Measurements from ENCODE around the gene MYT1. TPM values are rescaled to one million over a fixed set of nuclear protein-coding genes. Genes with fewer than 3 reads are reported as not detected.

The MYT1 gene
- total and polyA plus RNA-seq, 2 of the 13 experiments (the other 11 are each of a cell fraction or from before 2014, with no cell fraction given): 0.58 to 2.5 TPM

DNA sequence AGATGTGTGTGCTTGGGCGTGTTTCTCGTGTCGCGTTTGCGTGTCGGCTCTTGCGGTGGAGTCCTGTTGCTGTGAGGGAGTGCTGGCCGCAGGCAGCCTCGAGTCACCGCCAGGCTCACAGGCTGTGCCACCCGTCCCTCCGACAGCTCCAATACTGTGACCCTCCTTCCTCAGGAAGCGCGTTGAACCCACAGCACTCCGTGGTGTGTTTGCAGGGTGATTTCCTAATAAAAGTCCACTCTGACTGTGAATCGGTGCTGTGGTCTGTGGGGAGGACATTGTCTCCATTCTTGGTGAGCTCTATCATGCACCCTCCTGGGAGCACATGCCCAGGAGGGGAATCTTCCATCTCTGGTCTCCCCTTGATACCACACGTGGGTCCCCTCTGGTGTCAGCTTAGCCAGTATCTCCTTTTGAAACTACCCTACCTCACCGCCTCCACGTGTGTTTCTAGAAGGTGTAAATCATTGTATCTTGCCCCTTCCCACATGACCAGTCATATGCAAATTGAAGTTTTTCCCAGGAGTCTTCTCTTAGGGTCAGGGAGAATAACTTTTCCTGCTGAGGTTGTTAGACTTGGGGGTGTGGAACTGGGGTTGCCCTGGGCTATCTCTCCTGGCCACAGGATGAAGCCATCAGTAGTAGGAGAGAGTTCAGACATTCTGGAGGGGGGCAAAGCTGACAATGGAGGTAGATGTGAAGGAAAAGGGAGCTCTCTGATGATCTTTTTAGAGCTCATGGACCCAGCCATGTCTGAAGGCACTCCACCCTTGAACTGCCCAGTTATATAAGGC, 77.9 kb downstream of the MYT1 start (continued):
- TF ChIP-seq, protein P1, sequence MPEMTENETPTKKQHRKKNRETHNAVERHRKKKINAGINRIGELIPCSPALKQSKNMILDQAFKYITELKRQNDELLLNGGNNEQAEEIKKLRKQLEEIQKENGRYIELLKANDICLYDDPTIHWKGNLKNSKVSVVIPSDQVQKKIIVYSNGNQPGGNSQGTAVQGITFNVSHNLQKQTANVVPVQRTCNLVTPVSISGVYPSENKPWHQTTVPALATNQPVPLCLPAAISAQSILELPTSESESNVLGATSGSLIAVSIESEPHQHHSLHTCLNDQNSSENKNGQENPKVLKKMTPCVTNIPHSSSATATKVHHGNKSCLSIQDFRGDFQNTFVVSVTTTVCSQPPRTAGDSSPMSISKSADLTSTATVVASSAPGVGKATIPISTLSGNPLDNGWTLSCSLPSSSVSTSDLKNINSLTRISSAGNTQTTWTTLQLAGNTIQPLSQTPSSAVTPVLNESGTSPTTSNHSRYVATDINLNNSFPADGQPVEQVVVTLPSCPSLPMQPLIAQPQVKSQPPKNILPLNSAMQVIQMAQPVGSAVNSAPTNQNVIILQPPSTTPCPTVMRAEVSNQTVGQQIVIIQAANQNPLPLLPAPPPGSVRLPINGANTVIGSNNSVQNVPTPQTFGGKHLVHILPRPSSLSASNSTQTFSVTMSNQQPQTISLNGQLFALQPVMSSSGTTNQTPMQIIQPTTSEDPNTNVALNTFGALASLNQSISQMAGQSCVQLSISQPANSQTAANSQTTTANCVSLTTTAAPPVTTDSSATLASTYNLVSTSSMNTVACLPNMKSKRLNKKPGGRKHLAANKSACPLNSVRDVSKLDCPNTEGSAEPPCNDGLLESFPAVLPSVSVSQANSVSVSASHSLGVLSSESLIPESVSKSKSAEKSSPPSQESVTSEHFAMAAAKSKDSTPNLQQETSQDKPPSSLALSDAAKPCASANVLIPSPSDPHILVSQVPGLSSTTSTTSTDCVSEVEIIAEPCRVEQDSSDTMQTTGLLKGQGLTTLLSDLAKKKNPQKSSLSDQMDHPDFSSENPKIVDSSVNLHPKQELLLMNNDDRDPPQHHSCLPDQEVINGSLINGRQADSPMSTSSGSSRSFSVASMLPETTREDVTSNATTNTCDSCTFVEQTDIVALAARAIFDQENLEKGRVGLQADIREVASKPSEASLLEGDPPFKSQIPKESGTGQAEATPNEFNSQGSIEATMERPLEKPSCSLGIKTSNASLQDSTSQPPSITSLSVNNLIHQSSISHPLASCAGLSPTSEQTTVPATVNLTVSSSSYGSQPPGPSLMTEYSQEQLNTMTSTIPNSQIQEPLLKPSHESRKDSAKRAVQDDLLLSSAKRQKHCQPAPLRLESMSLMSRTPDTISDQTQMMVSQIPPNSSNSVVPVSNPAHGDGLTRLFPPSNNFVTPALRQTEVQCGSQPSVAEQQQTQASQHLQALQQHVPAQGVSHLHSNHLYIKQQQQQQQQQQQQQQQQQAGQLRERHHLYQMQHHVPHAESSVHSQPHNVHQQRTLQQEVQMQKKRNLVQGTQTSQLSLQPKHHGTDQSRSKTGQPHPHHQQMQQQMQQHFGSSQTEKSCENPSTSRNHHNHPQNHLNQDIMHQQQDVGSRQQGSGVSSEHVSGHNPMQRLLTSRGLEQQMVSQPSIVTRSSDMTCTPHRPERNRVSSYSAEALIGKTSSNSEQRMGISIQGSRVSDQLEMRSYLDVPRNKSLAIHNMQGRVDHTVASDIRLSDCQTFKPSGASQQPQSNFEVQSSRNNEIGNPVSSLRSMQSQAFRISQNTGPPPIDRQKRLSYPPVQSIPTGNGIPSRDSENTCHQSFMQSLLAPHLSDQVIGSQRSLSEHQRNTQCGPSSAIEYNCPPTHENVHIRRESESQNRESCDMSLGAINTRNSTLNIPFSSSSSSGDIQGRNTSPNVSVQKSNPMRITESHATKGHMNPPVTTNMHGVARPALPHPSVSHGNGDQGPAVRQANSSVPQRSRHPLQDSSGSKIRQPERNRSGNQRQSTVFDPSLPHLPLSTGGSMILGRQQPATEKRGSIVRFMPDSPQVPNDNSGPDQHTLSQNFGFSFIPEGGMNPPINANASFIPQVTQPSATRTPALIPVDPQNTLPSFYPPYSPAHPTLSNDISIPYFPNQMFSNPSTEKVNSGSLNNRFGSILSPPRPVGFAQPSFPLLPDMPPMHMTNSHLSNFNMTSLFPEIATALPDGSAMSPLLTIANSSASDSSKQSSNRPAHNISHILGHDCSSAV (CRISPR knock-in tag; IDR thresholded peaks at IDR 0.05; ENCODE audit: borderline replicate concordance): no peak
- TF ChIP-seq ZKSCAN1 (IDR thresholded peaks at IDR 0.05; ENCODE audit: low read length) (no peak), SUZ12 (IDR thresholded peaks at IDR 0.05; ENCODE audit: low read depth, low read length) (no peak), SALL2 (CRISPR knock-in tag; IDR thresholded peaks at IDR 0.05) (no peak), KLF16 (CRISPR knock-in tag; IDR thresholded peaks at IDR 0.05) (no peak), SNAPC5 (CRISPR knock-in tag; IDR thresholded peaks at IDR 0.05; ENCODE audit: borderline replicate concordance) (0 out of 2 replicates have a peak, but pooled peaks have one; percentile 91), ZNF512B (CRISPR knock-in tag; IDR thresholded peaks at IDR 0.05; ENCODE audit: borderline replicate concordance) (0 out of 2 replicates have a peak, but pooled peaks have one; percentile 7), ZNF781 (CRISPR knock-in tag; IDR thresholded peaks at IDR 0.05; ENCODE audit: borderline replicate concordance, not compliant biosample characterization) (no peak), ZNF235 (CRISPR knock-in tag; IDR thresholded peaks at IDR 0.05; ENCODE audit: borderline replicate concordance) (no peak), ZNF30 (CRISPR knock-in tag; IDR thresholded peaks at IDR 0.05) (no peak), ZNF607 (CRISPR knock-in tag; IDR thresholded peaks at IDR 0.05; ENCODE audit: borderline replicate concordance) (no peak)
- TF ChIP-seq, protein P2, sequence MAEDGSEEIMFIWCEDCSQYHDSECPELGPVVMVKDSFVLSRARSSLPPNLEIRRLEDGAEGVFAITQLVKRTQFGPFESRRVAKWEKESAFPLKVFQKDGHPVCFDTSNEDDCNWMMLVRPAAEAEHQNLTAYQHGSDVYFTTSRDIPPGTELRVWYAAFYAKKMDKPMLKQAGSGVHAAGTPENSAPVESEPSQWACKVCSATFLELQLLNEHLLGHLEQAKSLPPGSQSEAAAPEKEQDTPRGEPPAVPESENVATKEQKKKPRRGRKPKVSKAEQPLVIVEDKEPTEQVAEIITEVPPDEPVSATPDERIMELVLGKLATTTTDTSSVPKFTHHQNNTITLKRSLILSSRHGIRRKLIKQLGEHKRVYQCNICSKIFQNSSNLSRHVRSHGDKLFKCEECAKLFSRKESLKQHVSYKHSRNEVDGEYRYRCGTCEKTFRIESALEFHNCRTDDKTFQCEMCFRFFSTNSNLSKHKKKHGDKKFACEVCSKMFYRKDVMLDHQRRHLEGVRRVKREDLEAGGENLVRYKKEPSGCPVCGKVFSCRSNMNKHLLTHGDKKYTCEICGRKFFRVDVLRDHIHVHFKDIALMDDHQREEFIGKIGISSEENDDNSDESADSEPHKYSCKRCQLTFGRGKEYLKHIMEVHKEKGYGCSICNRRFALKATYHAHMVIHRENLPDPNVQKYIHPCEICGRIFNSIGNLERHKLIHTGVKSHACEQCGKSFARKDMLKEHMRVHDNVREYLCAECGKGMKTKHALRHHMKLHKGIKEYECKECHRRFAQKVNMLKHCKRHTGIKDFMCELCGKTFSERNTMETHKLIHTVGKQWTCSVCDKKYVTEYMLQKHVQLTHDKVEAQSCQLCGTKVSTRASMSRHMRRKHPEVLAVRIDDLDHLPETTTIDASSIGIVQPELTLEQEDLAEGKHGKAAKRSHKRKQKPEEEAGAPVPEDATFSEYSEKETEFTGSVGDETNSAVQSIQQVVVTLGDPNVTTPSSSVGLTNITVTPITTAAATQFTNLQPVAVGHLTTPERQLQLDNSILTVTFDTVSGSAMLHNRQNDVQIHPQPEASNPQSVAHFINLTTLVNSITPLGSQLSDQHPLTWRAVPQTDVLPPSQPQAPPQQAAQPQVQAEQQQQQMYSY (CRISPR knock-in tag; IDR thresholded peaks at IDR 0.05): 0 out of 2 replicates have a peak, but pooled peaks have one; percentile 7

Data from HepG2 (cell line).